ENCODE data around the gene PUM2.
A peak's percentile ranks its signal among the peaks of the same experiment; 100 is the strongest.

Gene PUM2

GRCh38 chr2:20223407-20224163, 127.1 kb downstream of the PUM2 start:
- peak overlapping the region; percentile 61 for H3K4me3 ChIP-seq (ENCODE audit: low read depth, low read length)
- TF ChIP-seq CTCF (IDR thresholded peaks at IDR 0.05; ENCODE audit: low read depth, low read length) = no peak
- in situ Hi-C loops (cut with HindIII; ENCODE audit: low sequenced_read_pairs) = no loop called here
- peak; percentile 50 for DNase-seq (ENCODE audit: low read depth, low spot score)

GRCh38 chr2:20222769-20223406, 127.8 kb downstream of the PUM2 start:
- TF ChIP-seq CTCF (IDR thresholded peaks at IDR 0.05; ENCODE audit: low read depth, low read length) = no peak
- in situ Hi-C loops (cut with HindIII; ENCODE audit: low sequenced_read_pairs) = no loop called here
- H3K4me3 ChIP-seq (ENCODE audit: low read depth, low read length) = peak overlapping the region; percentile 61
- no peak for DNase-seq (ENCODE audit: low read depth, low spot score)

GRCh38 chr2:20222014-20222768, 128.5 kb downstream of the PUM2 start:
- no peak for TF ChIP-seq CTCF (IDR thresholded peaks at IDR 0.05; ENCODE audit: low read depth, low read length)
- in situ Hi-C loops (cut with HindIII; ENCODE audit: low sequenced_read_pairs) = no loop called here
- no peak overlapping the region for H3K4me3 ChIP-seq (ENCODE audit: low read depth, low read length)
- no peak for DNase-seq (ENCODE audit: low read depth, low spot score)

- no peak overlapping the region for H3K4me3 ChIP-seq (ENCODE audit: low read depth, low read length)
- in situ Hi-C loops (cut with HindIII; ENCODE audit: low sequenced_read_pairs) = no loop called here
- peak; percentile 42 for DNase-seq (ENCODE audit: low read depth, low spot score)
- no peak for TF ChIP-seq CTCF (IDR thresholded peaks at IDR 0.05; ENCODE audit: low read depth, low read length)
These were observed 129.1 kb downstream of the PUM2 start for GRCh38 chr2:20221555-20221973.

GRCh38 chr2:20220806-20221554, 129.7 kb downstream of the PUM2 start:
- no peak for DNase-seq (ENCODE audit: low read depth, low spot score)
- in situ Hi-C loops (cut with HindIII; ENCODE audit: low sequenced_read_pairs) = no loop called here
- no peak for TF ChIP-seq CTCF (IDR thresholded peaks at IDR 0.05; ENCODE audit: low read depth, low read length)
- no peak overlapping the region for H3K4me3 ChIP-seq (ENCODE audit: low read depth, low read length)

- no peak overlapping the region for H3K4me3 ChIP-seq (ENCODE audit: low read depth, low read length)
- DNase-seq (ENCODE audit: low read depth, low spot score) = no peak
- in situ Hi-C loops (cut with HindIII; ENCODE audit: low sequenced_read_pairs) = no loop called here
- TF ChIP-seq CTCF (IDR thresholded peaks at IDR 0.05; ENCODE audit: low read depth, low read length) = no peak
These were observed 130.8 kb downstream of the PUM2 start for GRCh38 chr2:20219763-20220380.
